ENCODE results near the gene SMARCC2.

DNA sequence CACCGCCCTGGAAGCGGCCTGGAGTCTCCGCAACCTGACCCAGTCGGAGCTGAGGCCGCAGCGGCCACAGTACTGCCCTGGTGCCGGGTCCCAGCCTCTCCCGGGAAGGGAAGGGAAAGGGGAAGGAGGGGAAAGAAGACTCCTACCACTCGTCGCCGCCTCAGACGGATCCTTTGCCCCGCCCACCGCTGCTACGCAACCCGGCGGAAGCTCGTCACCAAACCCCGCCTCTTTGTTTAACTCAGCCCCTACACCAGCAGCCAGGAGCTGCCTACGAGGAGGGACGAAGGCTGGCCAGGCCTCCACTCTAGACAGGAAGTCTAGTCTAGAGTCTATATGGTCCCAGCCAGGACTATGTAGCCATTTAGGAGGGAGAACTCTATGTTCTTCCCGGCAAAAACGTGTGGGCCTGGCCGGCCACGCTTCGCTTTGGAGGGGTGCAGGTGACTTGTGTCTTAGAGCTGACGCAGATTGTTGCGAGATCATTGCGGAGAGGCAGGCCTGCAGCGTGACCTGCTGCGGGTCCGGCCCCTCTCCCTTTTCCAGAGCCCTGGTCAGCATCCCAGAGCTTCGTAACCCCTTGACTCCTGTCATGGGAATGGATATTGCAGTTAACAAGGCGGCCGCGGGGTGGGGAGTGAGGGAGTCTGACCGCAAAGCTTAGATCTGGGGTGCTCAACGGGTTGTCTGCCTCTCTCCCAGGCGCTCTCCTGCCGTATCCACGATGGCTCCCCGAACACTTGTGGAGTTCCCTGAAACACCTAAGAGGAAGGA lies 32.7 kb upstream of the SMARCC2 start, which contains the start of gene RNF41:
- TF ChIP-seq HDGF (IDR thresholded peaks at IDR 0.05; ENCODE audit: borderline replicate concordance) = 0 out of 2 replicates have a peak, but pooled peaks have one; percentile 83
- no peak for TF ChIP-seq ZNF384 (IDR thresholded peaks at IDR 0.05)

Measured in HEK293T (cell line).